SJCRH30 (cell line): Measurements from ENCODE around the gene LIPG. TPM values are rescaled to one million over a fixed set of nuclear protein-coding genes. Genes with fewer than 3 reads are reported as not detected.

Source experiments
- DNase-seq, 2 experiments: peaks; one replicate each; pipeline ENCODE4 v3.0.0-alpha.2; 2015 to 2020
- H3K27ac ChIP-seq: fragments of 250-450 bp; sonication (Bioruptor Pico); 2 replicates; pipeline ENCODE4 v1.5.1; 2020; ENCODE audit warnings: mild to moderate bottlenecking, moderate library complexity
- H3K27me3 ChIP-seq: fragments of 250-450 bp; sonication (Bioruptor Pico); 2 replicates; pipeline ENCODE4 v1.5.1; 2020; ENCODE audit warnings: mild to moderate bottlenecking, moderate library complexity
- H3K36me3 ChIP-seq: fragments of 250-450 bp; sonication (Bioruptor Pico); 2 replicates; pipeline ENCODE4 v1.5.1; 2020; ENCODE audit warnings: mild to moderate bottlenecking, moderate library complexity
- H3K4me1 ChIP-seq: fragments of 250-450 bp; sonication (Bioruptor Pico); 2 replicates; pipeline ENCODE4 v1.5.1; 2020; ENCODE audit warnings: mild to moderate bottlenecking, moderate library complexity
- H3K4me3 ChIP-seq: fragments of 250-450 bp; sonication (Bioruptor Pico); 2 replicates; pipeline ENCODE4 v1.5.1; 2020; ENCODE audit warnings: mild to moderate bottlenecking, moderate library complexity
- H3K9me3 ChIP-seq: fragments of 250-450 bp; sonication (Bioruptor Pico); replicated peaks from 2 replicates; pipeline ENCODE4 v1.5.1; 2020; ENCODE audit warnings: mild to moderate bottlenecking, moderate library complexity
- total RNA-seq: library from RNA; depleted of rRNA; stranded (reverse); fragments of >200 nt; shearing (Covaris generic); gene quantifications from 2 replicates; pipeline ENCODE4 v1.2.3, GENCODE V29; 2014

LIPG gene
- total RNA-seq, 1 experiment from 2014 or later: 37.3 TPM

DNA sequence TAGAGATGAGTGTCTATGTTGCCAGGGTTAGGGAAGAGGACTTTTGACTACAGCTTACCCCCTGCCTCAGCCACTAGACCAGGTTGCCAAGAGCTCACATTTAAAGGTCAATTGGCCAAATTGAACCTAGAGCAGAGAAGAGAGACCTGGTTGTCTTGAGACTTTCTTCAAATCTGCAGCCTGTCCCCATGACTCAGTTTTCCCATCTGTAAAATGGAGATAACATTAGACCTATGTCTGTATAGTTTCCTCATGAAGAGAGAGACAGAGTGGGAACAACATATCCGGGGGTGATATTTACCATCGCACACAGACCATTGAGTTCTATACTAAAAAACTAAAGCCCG lies 1.6 kb upstream of the LIPG start:
- peaks cover 7% of the 10 kb centered on the region; the same call in 1 of the 2 replicates for H3K4me1 ChIP-seq
- no peaks in the 10 kb centered on the region for H3K9me3 ChIP-seq
- no peak overlapping the region for H3K27ac ChIP-seq
- no peaks in the 10 kb centered on the region for H3K36me3 ChIP-seq
- H3K27me3 ChIP-seq: no peaks in the 10 kb centered on the region
- no peak overlapping the region for H3K4me3 ChIP-seq
- DNase-seq: no peak

DNA sequence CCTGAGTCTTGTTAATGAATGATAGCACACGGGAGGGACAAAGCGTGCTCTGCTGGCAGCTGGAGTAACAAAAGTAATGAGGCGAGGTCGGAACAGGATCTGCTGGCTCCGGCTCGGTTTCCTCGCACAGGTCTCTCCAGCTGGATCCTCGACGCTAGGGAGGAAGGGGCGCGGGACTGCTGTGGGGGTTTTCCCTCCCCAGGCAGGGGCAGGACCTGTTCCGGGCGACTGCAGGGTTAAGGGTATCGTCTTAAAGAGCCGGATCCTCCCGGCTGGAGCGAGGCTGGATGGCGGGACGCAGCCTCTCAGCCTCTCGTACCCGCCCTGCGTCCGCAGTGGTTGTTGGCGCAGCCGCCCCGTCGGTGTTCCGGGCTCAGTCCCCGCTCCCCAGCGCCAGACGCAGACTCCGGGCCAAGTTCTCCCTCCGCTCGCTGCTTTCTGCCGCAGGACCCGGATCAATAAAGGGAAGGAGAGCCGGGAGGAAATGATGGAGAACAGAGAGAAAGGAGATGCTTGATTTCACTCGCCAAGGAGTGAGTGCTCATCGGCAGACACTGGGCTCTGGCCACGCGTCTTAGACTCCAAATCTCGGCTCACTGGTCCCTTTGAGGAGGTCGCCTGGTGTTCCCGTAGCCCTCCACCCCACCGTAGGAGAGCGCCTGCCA lies 1.1 kb upstream of the LIPG start:
- DNase-seq: no peak
- peak overlapping the region; percentile 58 for H3K4me3 ChIP-seq
- peaks cover 7% of the 10 kb centered on the region; the same call in 1 of the 2 replicates for H3K4me1 ChIP-seq
- no peaks in the 10 kb centered on the region for H3K9me3 ChIP-seq
- H3K27me3 ChIP-seq: no peaks in the 10 kb centered on the region
- H3K36me3 ChIP-seq: no peaks in the 10 kb centered on the region; the same call in 1 of the 2 replicates
- H3K27ac ChIP-seq: no peak overlapping the region

DNA sequence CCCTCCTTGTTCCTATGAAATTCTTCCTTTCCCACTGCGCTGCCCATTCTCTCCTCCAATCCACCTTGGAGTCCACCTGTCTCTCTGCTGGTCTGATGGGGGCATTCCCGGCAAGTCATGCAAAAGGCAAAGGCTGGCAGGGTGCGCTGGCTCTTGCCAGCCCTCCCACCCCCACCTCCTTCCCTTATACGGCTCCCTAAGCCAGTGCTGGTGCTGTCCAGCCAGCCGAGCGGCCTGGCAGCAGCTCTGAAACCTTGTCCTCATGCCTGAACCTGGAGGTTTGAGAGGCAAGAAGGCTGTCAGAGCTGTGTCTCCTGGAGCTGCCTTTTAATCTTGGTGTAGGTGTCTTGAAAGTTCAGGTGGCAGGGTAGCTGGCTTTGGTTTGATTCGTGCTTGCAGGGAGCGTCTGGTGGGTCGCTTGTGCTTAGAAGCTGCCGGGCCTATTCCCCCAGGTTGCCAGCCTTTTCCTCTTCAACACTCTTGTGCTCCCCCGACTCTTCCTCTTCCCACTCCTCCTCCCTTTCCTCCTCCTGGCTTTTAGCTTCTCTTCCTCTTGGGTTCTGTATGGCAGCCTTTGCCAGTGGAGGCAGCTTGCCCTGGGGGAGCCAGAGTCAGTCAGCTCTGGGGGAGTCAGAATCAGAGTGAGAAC lies 748 bp downstream of the LIPG start:
- H3K4me3 ChIP-seq: peak overlapping the region; percentile 58
- H3K27ac ChIP-seq: no peak overlapping the region
- peak in 1 of 2 experiments; percentile 45 for DNase-seq
- no peaks in the 10 kb centered on the region for H3K27me3 ChIP-seq
- H3K36me3 ChIP-seq: peaks cover 4% of the 10 kb centered on the region; the same call in 1 of the 2 replicates
- peaks cover 7% of the 10 kb centered on the region; the same call in 1 of the 2 replicates for H3K4me1 ChIP-seq
- no peaks in the 10 kb centered on the region for H3K9me3 ChIP-seq

DNA sequence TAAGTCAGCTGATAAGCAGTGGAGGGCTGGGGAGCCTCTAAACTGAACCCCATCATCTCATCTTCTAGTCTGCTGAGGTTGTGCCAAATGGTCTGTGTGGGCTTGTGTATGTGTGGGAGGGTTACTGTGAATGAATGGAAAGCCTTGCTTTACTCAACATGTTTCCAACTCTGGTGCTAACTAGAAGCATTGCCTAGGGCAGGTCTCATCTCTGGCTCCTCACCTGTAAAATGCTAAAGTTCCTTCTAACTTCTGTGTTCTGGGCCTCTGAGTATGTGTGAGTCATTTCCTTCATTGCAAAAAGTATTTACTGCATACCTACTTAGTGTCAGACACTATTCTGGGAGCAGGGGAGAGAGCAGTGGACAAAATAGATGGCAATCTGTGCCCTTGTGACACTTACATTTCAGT lies 1.3 kb downstream of the LIPG start:
- Histone ChIP-seq H3K9me3 (no peaks in the 10 kb centered on the region), H3K4me1 (peaks cover 7% of the 10 kb centered on the region; the same call in 1 of the 2 replicates), H3K4me3 (peak overlapping the region; percentile 58), H3K27ac (no peak overlapping the region), H3K27me3 (no peaks in the 10 kb centered on the region), H3K36me3 (peaks cover 4% of the 10 kb centered on the region; the same call in 1 of the 2 replicates)
- no peak for DNase-seq

DNA sequence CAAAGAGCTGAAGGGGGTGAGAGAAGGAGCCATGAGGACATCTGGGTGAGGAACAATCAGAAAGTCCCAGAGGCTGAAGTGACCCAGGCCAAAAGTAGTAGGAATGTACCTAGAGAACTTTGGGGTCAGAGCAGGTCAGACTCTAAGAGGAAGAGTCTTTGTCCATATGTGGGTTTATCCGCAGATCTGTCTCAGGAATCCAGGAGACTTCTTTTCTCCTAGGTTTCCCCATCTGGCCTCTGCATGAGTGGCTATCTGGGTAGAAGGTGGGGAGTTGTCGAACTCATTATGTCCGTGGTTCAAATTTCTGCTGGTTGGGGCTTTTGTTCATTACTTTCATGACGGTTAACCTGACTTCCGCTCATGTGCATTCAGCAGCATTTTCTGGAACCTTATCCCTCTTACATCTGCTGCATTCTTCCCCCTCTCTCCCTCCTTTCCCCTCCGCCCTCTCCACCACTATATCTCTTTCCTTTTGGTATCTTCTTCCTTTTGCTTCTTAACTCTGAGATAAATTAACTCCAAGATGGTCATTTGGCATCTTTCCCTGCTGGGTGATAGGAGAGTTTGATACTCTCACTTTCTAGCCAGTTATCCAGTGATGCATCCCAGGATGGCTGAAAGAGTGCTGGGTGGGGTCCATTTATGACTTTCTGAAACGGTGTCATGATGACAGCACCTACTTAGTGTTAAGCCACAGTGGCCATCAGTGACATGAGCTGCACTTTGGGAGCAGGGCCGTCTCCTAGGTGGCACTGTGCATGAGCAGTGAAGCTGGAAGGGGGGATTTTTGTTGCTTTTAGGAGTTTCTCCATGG lies 2.1 kb downstream of the LIPG start:
- Histone ChIP-seq H3K36me3 (peaks cover 4% of the 10 kb centered on the region; the same call in 1 of the 2 replicates), H3K27ac (no peak overlapping the region), H3K4me3 (peak overlapping the region; percentile 58; the same call in 1 of the 2 replicates), H3K27me3 (no peaks in the 10 kb centered on the region), H3K4me1 (peaks cover 7% of the 10 kb centered on the region; the same call in 1 of the 2 replicates), H3K9me3 (no peaks in the 10 kb centered on the region)
- no peak for DNase-seq

DNA sequence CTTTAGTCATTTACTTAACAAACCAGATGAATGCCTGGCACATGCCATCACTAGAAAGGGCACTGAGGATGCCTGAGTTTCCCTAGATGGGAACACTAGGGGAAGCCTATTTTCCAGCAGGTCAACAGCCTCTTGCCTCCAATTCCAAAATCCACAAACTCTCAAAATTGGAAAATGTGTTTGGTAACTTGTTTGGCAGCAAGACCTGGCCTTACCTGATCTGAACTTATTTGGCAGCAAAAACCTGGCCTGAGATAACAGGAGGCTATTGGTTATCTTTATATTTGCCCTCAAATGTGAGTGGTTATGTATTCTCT lies 2.6 kb downstream of the LIPG start:
- Histone ChIP-seq H3K27ac (no peak overlapping the region), H3K4me3 (no peak overlapping the region), H3K36me3 (peaks cover 4% of the 10 kb centered on the region; the same call in 1 of the 2 replicates), H3K27me3 (no peaks in the 10 kb centered on the region), H3K4me1 (peaks cover 7% of the 10 kb centered on the region; the same call in 1 of the 2 replicates), H3K9me3 (no peaks in the 10 kb centered on the region)
- DNase-seq: no peak

DNA sequence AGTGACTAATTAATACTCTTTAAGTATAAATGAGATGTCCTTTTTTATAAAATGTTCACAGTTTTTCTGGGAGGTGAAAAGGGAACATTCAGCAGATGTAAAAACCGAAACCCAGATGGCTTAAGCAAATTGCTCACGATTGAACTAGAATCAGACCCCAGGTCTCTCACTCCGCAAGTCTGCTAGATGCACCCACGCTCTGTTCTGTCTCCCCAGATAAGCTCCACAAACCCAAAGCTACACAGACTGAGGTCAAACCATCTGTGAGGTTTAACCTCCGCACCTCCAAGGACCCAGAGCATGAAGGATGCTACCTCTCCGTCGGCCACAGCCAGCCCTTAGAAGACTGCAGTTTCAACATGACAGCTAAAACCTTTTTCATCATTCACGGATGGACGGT lies 3.2 kb downstream of the LIPG start:
- Histone ChIP-seq H3K27me3 (no peaks in the 10 kb centered on the region), H3K36me3 (peaks cover 4% of the 10 kb centered on the region; the same call in 1 of the 2 replicates), H3K4me1 (peaks cover 7% of the 10 kb centered on the region; the same call in 1 of the 2 replicates), H3K27ac (no peak overlapping the region), H3K9me3 (no peaks in the 10 kb centered on the region), H3K4me3 (no peak overlapping the region)
- no peak for DNase-seq

DNA sequence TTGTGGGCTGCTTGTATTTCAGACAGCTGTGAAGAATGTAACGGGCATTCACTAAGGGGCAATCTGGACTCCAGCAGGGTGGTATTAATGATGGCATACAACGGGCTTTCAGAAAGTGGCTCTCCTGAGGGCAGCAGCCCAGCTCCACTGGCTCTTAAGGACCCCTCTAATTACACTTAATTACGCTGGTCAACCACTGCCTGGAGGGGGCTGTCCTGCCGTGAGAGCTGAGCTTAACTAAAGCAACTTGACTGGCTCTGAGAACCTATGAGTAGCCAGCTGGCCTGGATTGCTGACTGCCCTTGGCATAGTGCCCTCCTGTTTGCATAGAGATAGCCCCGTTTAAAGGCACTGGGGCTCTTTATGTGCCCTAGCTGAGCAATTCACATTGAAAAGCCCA lies 3.8 kb downstream of the LIPG start:
- no peak overlapping the region for H3K27ac ChIP-seq
- no peak overlapping the region for H3K4me3 ChIP-seq
- peaks cover 7% of the 10 kb centered on the region; the same call in 1 of the 2 replicates for H3K4me1 ChIP-seq
- no peaks in the 10 kb centered on the region for H3K27me3 ChIP-seq
- H3K9me3 ChIP-seq: no peaks in the 10 kb centered on the region
- DNase-seq: no peak
- peaks cover 4% of the 10 kb centered on the region; the same call in 1 of the 2 replicates for H3K36me3 ChIP-seq

DNA sequence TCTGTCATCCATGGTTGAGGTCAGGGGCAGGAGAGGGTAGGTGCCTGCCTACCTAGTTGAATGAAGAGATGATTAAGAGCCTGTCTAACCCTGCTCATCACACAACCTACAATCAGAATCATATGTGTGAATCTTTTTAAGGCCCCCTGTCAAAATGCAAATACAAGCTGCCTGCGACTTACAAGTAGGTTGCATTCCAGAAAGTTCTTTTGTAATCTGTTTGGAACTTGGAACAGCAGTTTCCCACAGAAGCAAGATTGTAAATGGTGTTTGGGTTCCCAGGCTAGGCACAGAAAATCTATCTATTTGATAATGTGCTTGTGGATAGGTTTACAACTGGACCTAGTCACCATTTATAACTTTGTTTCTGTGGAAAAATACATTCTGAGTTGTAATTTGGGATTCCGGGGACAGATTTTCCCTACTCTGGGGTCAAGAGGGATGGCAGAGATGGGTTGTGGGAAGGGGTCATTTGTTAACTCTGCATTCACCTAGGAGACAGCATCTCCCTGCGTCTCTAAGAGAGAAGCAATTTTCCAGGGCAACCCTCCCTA lies 4.4 kb downstream of the LIPG start:
- no peak overlapping the region for H3K4me3 ChIP-seq
- H3K27ac ChIP-seq: no peak overlapping the region
- H3K27me3 ChIP-seq: no peaks in the 10 kb centered on the region
- H3K36me3 ChIP-seq: peaks cover 4% of the 10 kb centered on the region; the same call in 1 of the 2 replicates
- no peaks in the 10 kb centered on the region for H3K9me3 ChIP-seq
- no peak for DNase-seq
- H3K4me1 ChIP-seq: peaks cover 2% of the 10 kb centered on the region; the same call in 1 of the 2 replicates

DNA sequence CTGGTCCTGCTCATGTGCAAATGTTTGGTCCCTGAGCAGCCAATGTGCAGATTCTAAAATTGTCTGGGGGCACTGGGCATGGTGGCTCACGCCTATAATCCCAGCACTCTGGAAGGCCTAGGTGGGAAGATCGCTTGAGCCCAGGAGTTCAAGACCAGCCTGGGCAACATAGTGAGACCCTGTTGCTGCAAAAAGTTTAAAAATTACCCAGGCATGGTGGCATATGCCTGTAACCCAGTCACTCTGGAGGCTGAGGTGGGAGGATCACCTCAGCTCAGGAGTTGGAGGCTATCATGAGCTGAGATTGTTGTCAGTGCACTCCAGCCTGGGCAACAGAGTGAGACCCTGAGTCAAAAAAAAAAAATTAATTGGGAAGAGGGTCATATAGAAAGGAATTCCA lies 5.1 kb downstream of the LIPG start:
- Histone ChIP-seq H3K27ac (no peak overlapping the region), H3K9me3 (no peaks in the 10 kb centered on the region), H3K36me3 (peaks cover 4% of the 10 kb centered on the region; the same call in 1 of the 2 replicates), H3K4me1 (no peaks in the 10 kb centered on the region; the same call in 1 of the 2 replicates), H3K27me3 (no peaks in the 10 kb centered on the region), H3K4me3 (no peak overlapping the region)
- no peak for DNase-seq

DNA sequence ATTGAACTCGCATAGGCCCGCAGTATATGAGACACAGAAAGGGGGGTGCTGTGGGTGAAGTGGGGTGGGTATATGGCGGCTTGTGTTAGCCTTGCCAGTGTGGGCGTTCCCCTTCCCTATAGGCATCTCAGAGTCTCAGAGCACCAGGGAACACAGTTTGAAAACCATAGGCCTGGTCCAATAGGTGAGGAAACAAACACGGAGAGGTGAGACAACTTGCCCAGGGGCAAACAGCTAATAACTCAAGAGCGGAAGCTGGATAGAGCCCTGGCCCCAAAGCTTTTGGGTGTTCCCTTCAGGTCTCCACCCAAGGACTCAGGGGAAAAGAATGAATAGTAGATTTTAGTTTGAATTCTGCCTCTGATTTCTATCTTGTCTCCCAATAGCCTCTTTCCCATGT lies 7.9 kb downstream of the LIPG start:
- DNase-seq: no peak
- Histone ChIP-seq H3K36me3 (peaks cover 4% of the 10 kb centered on the region; the same call in 1 of the 2 replicates), H3K27me3 (no peaks in the 10 kb centered on the region), H3K27ac (no peak overlapping the region), H3K9me3 (no peaks in the 10 kb centered on the region), H3K4me1 (no peaks in the 10 kb centered on the region; the same call in 1 of the 2 replicates), H3K4me3 (no peak overlapping the region)

DNA sequence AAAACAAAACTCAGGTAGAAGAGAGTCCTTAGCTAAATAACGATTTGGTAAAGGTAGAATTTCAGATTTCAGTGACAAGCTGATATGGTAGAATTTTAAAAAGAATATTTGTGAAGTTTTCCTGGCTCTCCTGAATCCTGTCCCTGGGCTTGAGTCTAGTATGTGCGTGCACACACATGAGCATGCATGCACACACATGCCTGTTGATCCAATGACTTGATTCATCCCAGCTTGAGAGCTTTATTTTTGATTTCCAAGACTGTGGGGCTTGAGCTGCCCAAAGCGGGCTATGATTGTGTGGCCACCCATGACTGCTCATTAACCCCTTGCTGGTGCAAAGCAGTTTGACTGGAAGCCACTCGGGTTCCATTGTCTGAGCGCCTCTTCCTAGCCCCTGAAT lies 9.0 kb downstream of the LIPG start:
- DNase-seq: no peak
- H3K4me3 ChIP-seq: no peak overlapping the region

DNA sequence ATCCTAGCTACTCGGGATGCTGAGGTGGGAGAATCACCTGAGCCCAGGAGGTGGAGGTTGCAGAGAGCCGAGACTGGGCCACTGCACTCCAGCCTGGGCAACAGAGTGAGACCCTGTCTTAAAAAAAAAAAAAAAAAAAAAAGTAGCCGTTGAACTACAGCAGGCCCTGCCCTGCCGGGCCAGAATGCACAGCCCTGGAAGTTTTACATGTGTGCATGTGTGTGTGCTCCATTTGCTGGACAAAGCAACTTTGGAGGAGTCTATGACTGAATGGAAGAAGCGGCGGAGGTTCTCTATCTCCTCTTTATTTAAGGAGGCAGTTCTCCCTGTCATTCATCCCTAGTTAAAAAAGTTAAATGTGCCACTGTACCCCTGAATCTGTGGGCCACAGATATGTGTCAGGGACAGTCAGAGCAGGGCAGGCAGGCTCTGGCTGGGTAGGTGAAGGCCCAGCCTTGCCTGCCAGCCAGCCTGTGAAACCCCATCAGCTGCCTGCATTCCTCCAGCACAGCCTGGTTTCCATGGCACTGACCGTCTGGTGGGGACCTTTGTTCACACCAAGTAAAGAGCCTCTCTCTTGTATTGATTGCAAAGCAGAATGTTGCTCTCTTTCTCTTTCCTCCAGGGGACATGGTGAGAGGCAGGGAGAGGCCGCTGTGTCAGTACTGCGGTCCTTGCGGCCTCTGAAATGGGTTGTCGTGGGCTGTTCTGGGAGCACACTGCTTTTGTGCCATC lies 10.9 kb downstream of the LIPG start:
- Histone ChIP-seq H3K27ac (no peak overlapping the region), H3K4me1 (no peaks in the 10 kb centered on the region), H3K9me3 (no peaks in the 10 kb centered on the region), H3K36me3 (no peaks in the 10 kb centered on the region; the same call in 1 of the 2 replicates), H3K4me3 (no peak overlapping the region), H3K27me3 (no peaks in the 10 kb centered on the region)
- no peak for DNase-seq

More for the DNA sequence above, 9.0 kb downstream of the LIPG start:
- Histone ChIP-seq H3K27ac (no peak overlapping the region), H3K9me3 (no peaks in the 10 kb centered on the region), H3K27me3 (no peaks in the 10 kb centered on the region), H3K36me3 (peaks cover 4% of the 10 kb centered on the region; the same call in 1 of the 2 replicates), H3K4me1 (no peaks in the 10 kb centered on the region)

DNA sequence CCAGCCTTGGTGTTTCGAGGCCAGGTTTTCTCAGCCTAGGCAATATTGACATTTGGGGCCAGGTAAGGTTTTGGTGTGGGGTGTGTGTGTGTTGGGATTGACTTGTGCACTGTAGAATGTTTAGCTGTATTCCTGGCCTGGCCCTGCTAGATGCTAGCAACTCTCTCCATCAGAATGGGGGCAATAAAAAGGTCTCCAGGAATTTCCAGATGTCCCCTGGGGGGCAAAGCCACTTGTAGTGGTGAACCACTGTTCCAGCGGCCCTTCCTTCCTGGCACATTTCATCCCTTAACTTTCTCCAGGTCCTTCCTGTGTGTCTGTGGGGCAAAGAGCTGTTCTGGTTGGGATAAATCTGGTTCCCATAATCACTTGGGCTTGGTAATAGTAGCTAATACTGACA lies 12.0 kb downstream of the LIPG start:
- Histone ChIP-seq H3K4me1 (no peaks in the 10 kb centered on the region), H3K4me3 (no peak overlapping the region), H3K27ac (no peak overlapping the region), H3K36me3 (no peaks in the 10 kb centered on the region; the same call in 1 of the 2 replicates), H3K27me3 (no peaks in the 10 kb centered on the region), H3K9me3 (no peaks in the 10 kb centered on the region)
- DNase-seq: no peak
